H9 (cell line): ENCODE measurements around the gene MMP26. TPM values are rescaled to one million over a fixed set of nuclear protein-coding genes. Genes with fewer than 3 reads are reported as not detected.

Source experiments
- DNase-seq: peaks from one replicate; pipeline ENCODE4 v3.0.0-alpha.2; 2017
- H2AFZ ChIP-seq: one replicate; pipeline ENCODE4 v1.6.1; 2013; ENCODE audit warnings: mild to moderate bottlenecking, low read length, control low read depth, moderate library complexity
- H2AK5ac ChIP-seq: 2 replicates; pipeline ENCODE4 v1.6.1; 2013; ENCODE audit warnings: low read length, control low read depth, mixed read lengths; ENCODE audit not compliant: insufficient read length
- H2BK120ac ChIP-seq: one replicate; pipeline ENCODE4 v1.6.1; 2013; ENCODE audit warnings: low read depth, mild to moderate bottlenecking, low read length, control low read depth, inconsistent platforms; ENCODE audit not compliant: poor library complexity, severe bottlenecking
- H2BK12ac ChIP-seq: 2 replicates; pipeline ENCODE4 v1.6.1; 2013; ENCODE audit warnings: low read length, control low read depth, mixed read lengths, low read depth; ENCODE audit not compliant: insufficient read length
- H2BK15ac ChIP-seq: 2 replicates; pipeline ENCODE4 v1.6.1; 2013; ENCODE audit warnings: low read depth, low read length, control low read depth
- H2BK20ac ChIP-seq: one replicate; pipeline ENCODE4 v1.6.1; 2013; ENCODE audit warnings: low read depth, mild to moderate bottlenecking, low read length, control low read depth, inconsistent platforms; ENCODE audit not compliant: poor library complexity, severe bottlenecking
- H2BK5ac ChIP-seq: 2 replicates; pipeline ENCODE4 v1.6.1; 2013; ENCODE audit warnings: low read length, control low read depth, mixed read lengths; ENCODE audit not compliant: insufficient read length
- H3K14ac ChIP-seq: 2 replicates; pipeline ENCODE4 v1.6.1; 2013; ENCODE audit warnings: low read length, control low read depth; ENCODE audit not compliant: insufficient read depth
- H3K18ac ChIP-seq: 2 replicates; pipeline ENCODE4 v1.6.1; 2013; ENCODE audit warnings: low read depth, mild to moderate bottlenecking, mixed read lengths, low read length, control low read depth; ENCODE audit not compliant: insufficient read length
- H3K23ac ChIP-seq: 2 replicates; pipeline ENCODE4 v1.6.1; 2013; ENCODE audit warnings: low read length, control low read depth, mixed read lengths, low read depth; ENCODE audit not compliant: insufficient read length
- H3K23me2 ChIP-seq: 2 replicates; pipeline ENCODE4 v1.6.1; 2013; ENCODE audit warnings: low read depth, mild to moderate bottlenecking, mixed read lengths, low read length, control low read depth; ENCODE audit not compliant: insufficient read length, poor library complexity, severe bottlenecking
- H3K27ac ChIP-seq: 2 replicates; pipeline ENCODE4 v1.5.1; 2013; ENCODE audit warnings: low read length, control low read depth, mixed read lengths, low read depth; ENCODE audit not compliant: insufficient read length
- H3K27me3 ChIP-seq: 2 replicates; pipeline ENCODE4 v1.6.1; 2013; ENCODE audit warnings: low read length, control low read depth, inconsistent platforms; ENCODE audit not compliant: insufficient read depth
- H3K4ac ChIP-seq: 2 replicates; pipeline ENCODE4 v1.6.1; 2013; ENCODE audit warnings: low read depth, mild to moderate bottlenecking, control low read depth, inconsistent platforms, low read length, moderate library complexity
- H3K4me1 ChIP-seq: 2 replicates; pipeline ENCODE4 v1.6.1; 2013; ENCODE audit warnings: low read length, control low read depth, inconsistent platforms; ENCODE audit not compliant: insufficient read depth
- H3K4me2 ChIP-seq: 2 replicates; pipeline ENCODE4 v1.6.1; 2013; ENCODE audit warnings: low read length, control low read depth, mixed read lengths; ENCODE audit not compliant: insufficient read length, insufficient read depth
- H3K56ac ChIP-seq: 2 replicates; pipeline ENCODE4 v1.6.1; 2013; ENCODE audit warnings: low read depth, mild to moderate bottlenecking, mixed read lengths, low read length, control low read depth; ENCODE audit not compliant: insufficient read length
- H3K79me1 ChIP-seq: 2 replicates; pipeline ENCODE4 v1.6.1; 2013; ENCODE audit warnings: low read depth, mild to moderate bottlenecking, moderate library complexity, low read length, control low read depth, inconsistent platforms; ENCODE audit not compliant: insufficient read depth, poor library complexity, severe bottlenecking
- H3K79me2 ChIP-seq: 2 replicates; pipeline ENCODE4 v1.6.1; 2013; ENCODE audit warnings: low read length, control low read depth, inconsistent platforms; ENCODE audit not compliant: insufficient read depth
- H3K9ac ChIP-seq: 2 replicates; pipeline ENCODE4 v1.6.1; 2013; ENCODE audit warnings: low read length, control low read depth, mixed read lengths; ENCODE audit not compliant: insufficient read length; ENCODE audit errors: extremely low read depth
- H3K9me3 ChIP-seq: one replicate; pipeline ENCODE4 v1.6.1; 2013; ENCODE audit warnings: low read depth, low read length, inconsistent platforms; ENCODE audit not compliant: control insufficient read depth
- H3T11ph ChIP-seq: one replicate; pipeline ENCODE4 v1.6.1; 2013; ENCODE audit warnings: mild to moderate bottlenecking, low read length, control low read depth, inconsistent platforms
- H4K20me1 ChIP-seq: one replicate; pipeline ENCODE4 v1.6.1; 2013; ENCODE audit not compliant: control insufficient read depth, insufficient read length, insufficient read depth
- H4K5ac ChIP-seq: 2 replicates; pipeline ENCODE4 v1.6.1; 2013; ENCODE audit warnings: low read depth, mild to moderate bottlenecking, mixed read lengths, low read length, control low read depth; ENCODE audit not compliant: insufficient read length
- H4K8ac ChIP-seq: replicated peaks from 2 replicates; pipeline ENCODE4 v1.6.1; 2013; ENCODE audit warnings: low read length, control low read depth, mixed read lengths, low read depth; ENCODE audit not compliant: insufficient read length
- H4K91ac ChIP-seq: 2 replicates; pipeline ENCODE4 v1.6.1; 2013; ENCODE audit warnings: low read depth, mild to moderate bottlenecking, moderate library complexity, mixed read lengths, low read length, control low read depth; ENCODE audit not compliant: insufficient read length
- H3K27ac Mint-ChIP-seq, 3 experiments: 2 replicates in 2 of 3; 3 replicates in 1 of 3; pipeline ENCODE4 v1.8.0; 2020 to 2021; ENCODE audit warnings: mixed read lengths in 3 of 3, mild to moderate bottlenecking in 1 of 3, moderate library complexity in 1 of 3
- H3K27me3 Mint-ChIP-seq: 2 replicates; pipeline ENCODE4 v1.8.0; 2021; ENCODE audit warnings: low read depth, mild to moderate bottlenecking, moderate library complexity, mixed read lengths
- H3K36me3 Mint-ChIP-seq, 3 experiments: 2 replicates in 2 of 3; 3 replicates in 1 of 3; pipeline ENCODE4 v1.8.0; 2020 to 2021; ENCODE audit warnings: low read depth in 3 of 3, mixed read lengths in 3 of 3; ENCODE audit not compliant: insufficient read depth in 1 of 3
- H3K4me1 Mint-ChIP-seq, 2 experiments: 2 replicates each; pipeline ENCODE4 v1.8.0; 2020; ENCODE audit warnings: mixed read lengths in 2 of 2
- H3K4me3 Mint-ChIP-seq, 2 experiments: 2 replicates in 1 of 2; 3 replicates in 1 of 2; pipeline ENCODE4 v1.8.0; 2020 to 2021; ENCODE audit warnings: mild to moderate bottlenecking in 2 of 2, mixed read lengths in 2 of 2, moderate library complexity in 1 of 2
- H3K9me3 Mint-ChIP-seq, 2 experiments: 2 replicates in 1 of 2; 3 replicates in 1 of 2; pipeline ENCODE4 v1.8.0; 2020; ENCODE audit warnings: mild to moderate bottlenecking in 2 of 2, mixed read lengths in 2 of 2, moderate library complexity in 1 of 2
- CTCF ChIP-seq: fragments of 200-600 bp; sonication (generic); conservative IDR thresholded peaks from 3 replicates; pipeline ENCODE4 v1.8.0; 2021; ENCODE audit warnings: antibody characterized with exemption, mild to moderate bottlenecking
- WGBS: extraction: QIAGEN DNeasy Blood & Tissue Kit; methylation state at CpG from one replicate; pipeline ENCODE4 v1.1.7; 2013; ENCODE audit warnings: missing lambda C conversion rate, low lambda C conversion rate, mixed read lengths; ENCODE audit not compliant: insufficient read length; ENCODE audit errors: extremely low coverage; 5-methylcytosine and 5-hydroxymethylcytosine counted together
- total RNA-seq: library from RNA; stranded (reverse); gene quantifications from 2 replicates; pipeline ENCODE4 v1.2.1, GENCODE V29; 2021

The MMP26 gene
- total RNA-seq, 1 experiment from 2014 or later = not detected

DNA sequence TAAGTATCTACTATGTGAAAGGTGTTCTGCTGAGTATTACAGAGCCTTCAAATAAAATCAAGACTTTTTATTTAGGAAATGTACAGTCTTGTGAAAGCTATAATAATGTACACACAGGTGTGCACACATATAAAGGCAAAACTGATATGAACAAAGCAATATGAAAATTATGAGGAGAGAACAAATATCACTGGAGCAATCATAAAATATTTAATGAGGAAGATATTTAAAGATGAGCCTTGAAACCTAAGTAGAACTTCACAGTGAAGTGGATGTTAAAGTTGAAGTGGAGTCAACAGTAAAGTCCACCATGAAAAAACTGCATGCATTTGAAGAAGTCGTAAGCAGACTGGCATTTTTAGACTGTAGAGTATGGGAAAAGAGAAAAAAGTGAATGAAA is 46.6 kb downstream of the MMP26 start:
- no peak overlapping the region for H3K27ac Mint-ChIP-seq

More for the DNA sequence above, 46.6 kb downstream of the MMP26 start:
- Histone ChIP-seq H3T11ph (no peak overlapping the region), H3K27ac (no peak overlapping the region), H3K9me3 (no peaks in the 10 kb centered on the region), H4K5ac (no peak overlapping the region), H3K23me2 (no peaks in the 10 kb centered on the region), H2BK120ac (no peak overlapping the region), H3K4me2 (no peak overlapping the region), H2AFZ (no peak overlapping the region), H2BK12ac (no peak overlapping the region), H3K79me1 (no peaks in the 10 kb centered on the region), H2BK15ac (no peak overlapping the region), H3K79me2 (no peaks in the 10 kb centered on the region), H3K4ac (no peak overlapping the region), H3K18ac (no peak overlapping the region), H2BK20ac (no peak overlapping the region), H4K8ac (no peak overlapping the region), H2AK5ac (no peak overlapping the region), H2BK5ac (no peak overlapping the region), H3K56ac (no peak overlapping the region), H4K20me1 (no peaks in the 10 kb centered on the region), H3K4me1 (no peaks in the 10 kb centered on the region), H3K9ac (no peak overlapping the region), H3K27me3 (no peaks in the 10 kb centered on the region), H3K14ac (no peak overlapping the region), H4K91ac (no peak overlapping the region), H3K23ac (no peak overlapping the region)
- DNase-seq = no peak
- no peaks in the 10 kb centered on the region for H3K36me3 Mint-ChIP-seq
- H3K4me3 Mint-ChIP-seq = no peak overlapping the region
- no peaks in the 10 kb centered on the region for H3K9me3 Mint-ChIP-seq
- H3K27me3 Mint-ChIP-seq = no peaks in the 10 kb centered on the region
- no peaks in the 10 kb centered on the region for H3K4me1 Mint-ChIP-seq
- no peak for TF ChIP-seq CTCF
- no CpG with 5 or more reads among the region's 1 CpG for WGBS

Other genes starting within 250 kb of the MMP26 start
- gene OR52K1, start 222.1 kb upstream of the MMP26 start, total RNA-seq = not detected in 2 replicates
- gene OR52M1, start 159.6 kb upstream of the MMP26 start, total RNA-seq = not detected in 2 replicates
- gene OR52I2, start 123.0 kb upstream of the MMP26 start, total RNA-seq = not detected in 2 replicates
- gene OR52I1, start 110.7 kb upstream of the MMP26 start, total RNA-seq = not detected in 2 replicates
- 7.5 and 9.9 TPM in 2 replicates for gene TRIM68, start 96.6 kb upstream of the MMP26 start, total RNA-seq
- not detected in 2 replicates for gene OR51D1, start 67.3 kb upstream of the MMP26 start, total RNA-seq
- not detected in 2 replicates for gene OR51E1, start 60.8 kb upstream of the MMP26 start, total RNA-seq
- gene OR51E2, start 6.9 kb upstream of the MMP26 start, total RNA-seq = not detected in 2 replicates
- not detected in 2 replicates for gene OR51F1, start 65.2 kb downstream of the MMP26 start, total RNA-seq
- gene OR52R1, start 99.6 kb downstream of the MMP26 start, total RNA-seq = not detected in 2 replicates
- not detected in 2 replicates for gene OR51F2, start 116.5 kb downstream of the MMP26 start, total RNA-seq
- not detected in 2 replicates for gene OR51S1, start 144.4 kb downstream of the MMP26 start, total RNA-seq
- gene OR51T1, start 177.1 kb downstream of the MMP26 start, total RNA-seq = not detected in 2 replicates
- not detected in 2 replicates for gene OR51A7, start 199.0 kb downstream of the MMP26 start, total RNA-seq
- not detected in 2 replicates for gene OR51G2, start 214.6 kb downstream of the MMP26 start, total RNA-seq
- not detected in 2 replicates for gene OR51G1, start 219.6 kb downstream of the MMP26 start, total RNA-seq
- not detected in 2 replicates for gene OR51A4, start 242.8 kb downstream of the MMP26 start, total RNA-seq